ENCODE results near the gene VPREB3. TPM values are rescaled to one million over a fixed set of nuclear protein-coding genes. Genes with fewer than 3 reads are reported as not detected.

Gene VPREB3
- total and polyA plus RNA-seq, 10 of the 15 experiments (the other 5 are each of a cell fraction or from before 2014, with no cell fraction given), result 0.75 to 79.5 (median 23.8) TPM

DNA sequence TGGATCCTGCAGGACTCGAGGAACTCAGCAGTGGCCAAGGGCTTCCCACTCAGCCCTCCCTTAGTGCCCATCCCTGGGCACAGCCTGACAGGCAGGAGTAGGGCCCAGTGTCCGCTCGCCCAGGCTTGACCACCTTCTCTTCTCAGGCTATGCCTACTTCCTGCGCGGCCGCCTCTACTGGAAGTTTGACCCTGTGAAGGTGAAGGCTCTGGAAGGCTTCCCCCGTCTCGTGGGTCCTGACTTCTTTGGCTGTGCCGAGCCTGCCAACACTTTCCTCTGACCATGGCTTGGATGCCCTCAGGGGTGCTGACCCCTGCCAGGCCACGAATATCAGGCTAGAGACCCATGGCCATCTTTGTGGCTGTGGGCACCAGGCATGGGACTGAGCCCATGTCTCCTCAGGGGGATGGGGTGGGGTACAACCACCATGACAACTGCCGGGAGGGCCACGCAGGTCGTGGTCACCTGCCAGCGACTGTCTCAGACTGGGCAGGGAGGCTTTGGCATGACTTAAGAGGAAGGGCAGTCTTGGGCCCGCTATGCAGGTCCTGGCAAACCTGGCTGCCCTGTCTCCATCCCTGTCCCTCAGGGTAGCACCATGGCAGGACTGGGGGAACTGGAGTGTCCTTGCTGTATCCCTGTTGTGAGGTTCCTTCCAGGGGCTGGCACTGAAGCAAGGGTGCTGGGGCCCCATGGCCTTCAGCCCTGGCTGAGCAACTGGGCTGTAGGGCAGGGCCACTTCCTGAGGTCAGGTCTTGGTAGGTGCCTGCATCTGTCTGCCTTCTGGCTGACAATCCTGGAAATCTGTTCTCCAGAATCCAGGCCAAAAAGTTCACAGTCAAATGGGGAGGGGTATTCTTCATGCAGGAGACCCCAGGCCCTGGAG lies 29.3 kb upstream of the VPREB3 start (continued):
- TF ChIP-seq, protein P1, sequence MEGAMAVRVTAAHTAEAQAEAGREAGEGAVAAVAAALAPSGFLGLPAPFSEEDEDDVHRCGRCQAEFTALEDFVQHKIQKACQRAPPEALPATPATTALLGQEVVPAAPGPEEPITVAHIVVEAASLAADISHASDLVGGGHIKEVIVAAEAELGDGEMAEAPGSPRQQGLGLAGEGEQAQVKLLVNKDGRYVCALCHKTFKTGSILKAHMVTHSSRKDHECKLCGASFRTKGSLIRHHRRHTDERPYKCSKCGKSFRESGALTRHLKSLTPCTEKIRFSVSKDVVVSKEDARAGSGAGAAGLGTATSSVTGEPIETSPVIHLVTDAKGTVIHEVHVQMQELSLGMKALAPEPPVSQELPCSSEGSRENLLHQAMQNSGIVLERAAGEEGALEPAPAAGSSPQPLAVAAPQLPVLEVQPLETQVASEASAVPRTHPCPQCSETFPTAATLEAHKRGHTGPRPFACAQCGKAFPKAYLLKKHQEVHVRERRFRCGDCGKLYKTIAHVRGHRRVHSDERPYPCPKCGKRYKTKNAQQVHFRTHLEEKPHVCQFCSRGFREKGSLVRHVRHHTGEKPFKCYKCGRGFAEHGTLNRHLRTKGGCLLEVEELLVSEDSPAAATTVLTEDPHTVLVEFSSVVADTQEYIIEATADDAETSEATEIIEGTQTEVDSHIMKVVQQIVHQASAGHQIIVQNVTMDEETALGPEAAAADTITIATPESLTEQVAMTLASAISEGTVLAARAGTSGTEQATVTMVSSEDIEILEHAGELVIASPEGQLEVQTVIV (IDR thresholded peaks at IDR 0.05; ENCODE audit: borderline replicate concordance, partially characterized antibody), result no peak
- TF ChIP-seq RB1 (IDR thresholded peaks at IDR 0.05; ENCODE audit: borderline replicate concordance) (no peak), RAD21 (IDR thresholded peaks at IDR 0.05; ENCODE audit: insufficient read depth, low read depth, low read length) (no peak)
- TF ChIP-seq, protein P2, sequence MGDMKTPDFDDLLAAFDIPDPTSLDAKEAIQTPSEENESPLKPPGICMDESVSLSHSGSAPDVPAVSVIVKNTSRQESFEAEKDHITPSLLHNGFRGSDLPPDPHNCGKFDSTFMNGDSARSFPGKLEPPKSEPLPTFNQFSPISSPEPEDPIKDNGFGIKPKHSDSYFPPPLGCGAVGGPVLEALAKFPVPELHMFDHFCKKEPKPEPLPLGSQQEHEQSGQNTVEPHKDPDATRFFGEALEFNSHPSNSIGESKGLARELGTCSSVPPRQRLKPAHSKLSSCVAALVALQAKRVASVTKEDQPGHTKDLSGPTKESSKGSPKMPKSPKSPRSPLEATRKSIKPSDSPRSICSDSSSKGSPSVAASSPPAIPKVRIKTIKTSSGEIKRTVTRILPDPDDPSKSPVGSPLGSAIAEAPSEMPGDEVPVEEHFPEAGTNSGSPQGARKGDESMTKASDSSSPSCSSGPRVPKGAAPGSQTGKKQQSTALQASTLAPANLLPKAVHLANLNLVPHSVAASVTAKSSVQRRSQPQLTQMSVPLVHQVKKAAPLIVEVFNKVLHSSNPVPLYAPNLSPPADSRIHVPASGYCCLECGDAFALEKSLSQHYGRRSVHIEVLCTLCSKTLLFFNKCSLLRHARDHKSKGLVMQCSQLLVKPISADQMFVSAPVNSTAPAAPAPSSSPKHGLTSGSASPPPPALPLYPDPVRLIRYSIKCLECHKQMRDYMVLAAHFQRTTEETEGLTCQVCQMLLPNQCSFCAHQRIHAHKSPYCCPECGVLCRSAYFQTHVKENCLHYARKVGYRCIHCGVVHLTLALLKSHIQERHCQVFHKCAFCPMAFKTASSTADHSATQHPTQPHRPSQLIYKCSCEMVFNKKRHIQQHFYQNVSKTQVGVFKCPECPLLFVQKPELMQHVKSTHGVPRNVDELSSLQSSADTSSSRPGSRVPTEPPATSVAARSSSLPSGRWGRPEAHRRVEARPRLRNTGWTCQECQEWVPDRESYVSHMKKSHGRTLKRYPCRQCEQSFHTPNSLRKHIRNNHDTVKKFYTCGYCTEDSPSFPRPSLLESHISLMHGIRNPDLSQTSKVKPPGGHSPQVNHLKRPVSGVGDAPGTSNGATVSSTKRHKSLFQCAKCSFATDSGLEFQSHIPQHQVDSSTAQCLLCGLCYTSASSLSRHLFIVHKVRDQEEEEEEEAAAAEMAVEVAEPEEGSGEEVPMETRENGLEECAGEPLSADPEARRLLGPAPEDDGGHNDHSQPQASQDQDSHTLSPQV (IDR thresholded peaks at IDR 0.05), result no peak

All from GM12878 (cell line).